HCT116 (cell line): ENCODE measurements around the gene DOCK9.

Experiments used
- EZH2 ChIP-seq: fragments of 200-600 bp; sonication (generic); IDR thresholded peaks from 2 replicates; pipeline ENCODE4 v1.6.1; 2017; ENCODE audit warnings: antibody characterized with exemption, mixed run types
- EZH2phosphoT487 ChIP-seq: fragments of 200-600 bp; IDR thresholded peaks from 2 replicates; pipeline ENCODE4 v1.6.1; 2018; ENCODE audit warnings: antibody characterized with exemption, borderline replicate concordance
- POLR2A ChIP-seq: IDR thresholded peaks from 2 replicates; pipeline ENCODE4 v1.7.0; 2011; ENCODE audit warnings: borderline replicate concordance; ENCODE audit not compliant: insufficient read depth, insufficient read length; ENCODE audit errors: extremely low read depth
- POLR2AphosphoS5 ChIP-seq: IDR thresholded peaks from 2 replicates; pipeline ENCODE4 v1.6.1; 2011; ENCODE audit warnings: mild to moderate bottlenecking, low read depth, low read length, moderate library complexity
- SIN3A ChIP-seq: IDR thresholded peaks from 2 replicates; pipeline ENCODE4 v1.6.1; 2012; ENCODE audit warnings: low read depth
- SRF ChIP-seq: IDR thresholded peaks from 2 replicates; pipeline ENCODE4 v1.6.1; 2012; ENCODE audit warnings: low read depth
- ZFX ChIP-seq: fragments of 450-650 bp; IDR thresholded peaks from 2 replicates; pipeline ENCODE4 v1.6.1; 2017
- TF ChIP-seq, protein P1 (sequence below): IDR thresholded peaks from 2 replicates; pipeline ENCODE4 v1.6.1; 2012; ENCODE audit warnings: low read depth
- TF ChIP-seq, protein P2 (sequence below), 3 experiments: fragments of 200-600 bp in 1 of 3; sonication (generic) in 1 of 3; IDR thresholded peaks in 2 of 3; conservative IDR thresholded peaks in 1 of 3; 2 replicates each; pipeline ENCODE4 v1.5.1; 2012 to 2017; ENCODE audit warnings: low read depth in 2 of 3, low read length in 2 of 3, antibody characterized with exemption in 1 of 3, borderline replicate concordance in 1 of 3, control low read depth in 1 of 3, mild to moderate bottlenecking in 1 of 3, mixed read lengths in 1 of 3, mixed run types in 1 of 3, moderate library complexity in 1 of 3; ENCODE audit not compliant: insufficient read depth in 1 of 3
- TF ChIP-seq, protein P3 (sequence below): IDR thresholded peaks from 2 replicates; pipeline ENCODE4 v1.6.1; 2012

DNA sequence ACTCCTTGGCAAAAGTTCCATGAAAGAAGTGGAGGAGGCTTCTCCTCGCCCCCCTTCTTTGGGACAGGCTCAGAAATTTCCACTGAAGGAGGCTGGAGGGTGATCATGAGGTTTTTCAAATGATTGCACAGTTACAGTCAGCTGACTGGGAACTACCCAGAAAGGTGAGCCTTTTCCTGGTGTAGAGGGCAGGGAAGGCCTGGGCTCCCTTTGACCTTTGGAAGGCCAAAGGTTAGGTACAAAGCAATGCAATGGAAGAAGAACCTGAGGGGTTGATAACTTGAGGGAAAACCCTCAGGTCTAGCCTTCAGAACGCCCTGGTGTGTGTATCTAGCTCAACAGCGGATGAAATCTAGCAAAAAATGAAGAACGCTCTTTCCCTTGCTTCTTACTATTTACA, 175.3 kb downstream of the DOCK9 start:
- TF ChIP-seq, protein P1, sequence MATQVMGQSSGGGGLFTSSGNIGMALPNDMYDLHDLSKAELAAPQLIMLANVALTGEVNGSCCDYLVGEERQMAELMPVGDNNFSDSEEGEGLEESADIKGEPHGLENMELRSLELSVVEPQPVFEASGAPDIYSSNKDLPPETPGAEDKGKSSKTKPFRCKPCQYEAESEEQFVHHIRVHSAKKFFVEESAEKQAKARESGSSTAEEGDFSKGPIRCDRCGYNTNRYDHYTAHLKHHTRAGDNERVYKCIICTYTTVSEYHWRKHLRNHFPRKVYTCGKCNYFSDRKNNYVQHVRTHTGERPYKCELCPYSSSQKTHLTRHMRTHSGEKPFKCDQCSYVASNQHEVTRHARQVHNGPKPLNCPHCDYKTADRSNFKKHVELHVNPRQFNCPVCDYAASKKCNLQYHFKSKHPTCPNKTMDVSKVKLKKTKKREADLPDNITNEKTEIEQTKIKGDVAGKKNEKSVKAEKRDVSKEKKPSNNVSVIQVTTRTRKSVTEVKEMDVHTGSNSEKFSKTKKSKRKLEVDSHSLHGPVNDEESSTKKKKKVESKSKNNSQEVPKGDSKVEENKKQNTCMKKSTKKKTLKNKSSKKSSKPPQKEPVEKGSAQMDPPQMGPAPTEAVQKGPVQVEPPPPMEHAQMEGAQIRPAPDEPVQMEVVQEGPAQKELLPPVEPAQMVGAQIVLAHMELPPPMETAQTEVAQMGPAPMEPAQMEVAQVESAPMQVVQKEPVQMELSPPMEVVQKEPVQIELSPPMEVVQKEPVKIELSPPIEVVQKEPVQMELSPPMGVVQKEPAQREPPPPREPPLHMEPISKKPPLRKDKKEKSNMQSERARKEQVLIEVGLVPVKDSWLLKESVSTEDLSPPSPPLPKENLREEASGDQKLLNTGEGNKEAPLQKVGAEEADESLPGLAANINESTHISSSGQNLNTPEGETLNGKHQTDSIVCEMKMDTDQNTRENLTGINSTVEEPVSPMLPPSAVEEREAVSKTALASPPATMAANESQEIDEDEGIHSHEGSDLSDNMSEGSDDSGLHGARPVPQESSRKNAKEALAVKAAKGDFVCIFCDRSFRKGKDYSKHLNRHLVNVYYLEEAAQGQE, result no peak
- TF ChIP-seq EZH2 (no peak), ZFX (no peak), EZH2phosphoT487 (no peak), POLR2A (no peak), SRF (no peak), SIN3A (no peak), POLR2AphosphoS5 (no peak)
- TF ChIP-seq, protein P2, sequence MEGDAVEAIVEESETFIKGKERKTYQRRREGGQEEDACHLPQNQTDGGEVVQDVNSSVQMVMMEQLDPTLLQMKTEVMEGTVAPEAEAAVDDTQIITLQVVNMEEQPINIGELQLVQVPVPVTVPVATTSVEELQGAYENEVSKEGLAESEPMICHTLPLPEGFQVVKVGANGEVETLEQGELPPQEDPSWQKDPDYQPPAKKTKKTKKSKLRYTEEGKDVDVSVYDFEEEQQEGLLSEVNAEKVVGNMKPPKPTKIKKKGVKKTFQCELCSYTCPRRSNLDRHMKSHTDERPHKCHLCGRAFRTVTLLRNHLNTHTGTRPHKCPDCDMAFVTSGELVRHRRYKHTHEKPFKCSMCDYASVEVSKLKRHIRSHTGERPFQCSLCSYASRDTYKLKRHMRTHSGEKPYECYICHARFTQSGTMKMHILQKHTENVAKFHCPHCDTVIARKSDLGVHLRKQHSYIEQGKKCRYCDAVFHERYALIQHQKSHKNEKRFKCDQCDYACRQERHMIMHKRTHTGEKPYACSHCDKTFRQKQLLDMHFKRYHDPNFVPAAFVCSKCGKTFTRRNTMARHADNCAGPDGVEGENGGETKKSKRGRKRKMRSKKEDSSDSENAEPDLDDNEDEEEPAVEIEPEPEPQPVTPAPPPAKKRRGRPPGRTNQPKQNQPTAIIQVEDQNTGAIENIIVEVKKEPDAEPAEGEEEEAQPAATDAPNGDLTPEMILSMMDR (IDR thresholded peaks at IDR 0.05 in 2 of 3, conservative IDR thresholded peaks at IDR 0.05 in 1 of 3; ENCODE audit: borderline replicate concordance in 1 of 3, insufficient read depth in 1 of 3, low read depth in 2 of 3, low read length in 2 of 3), result no peak
- TF ChIP-seq, protein P3, sequence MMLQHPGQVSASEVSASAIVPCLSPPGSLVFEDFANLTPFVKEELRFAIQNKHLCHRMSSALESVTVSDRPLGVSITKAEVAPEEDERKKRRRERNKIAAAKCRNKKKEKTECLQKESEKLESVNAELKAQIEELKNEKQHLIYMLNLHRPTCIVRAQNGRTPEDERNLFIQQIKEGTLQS, result no peak
